Epidermal melanocyte (primary cell): ENCODE measurements around the gene PGM5.

ENCODE experiments used
- DNase-seq: peaks from one replicate; pipeline ENCODE4 v3.0.0; 2011; ENCODE audit warnings: low spot score; ENCODE audit not compliant: insufficient read length

The PGM5 gene

GRCh38 chr9:68533678-68534077 lies 177.3 kb downstream of the PGM5 start:
- no peak for DNase-seq

GRCh38 chr9:68536876-68537615 lies 180.6 kb downstream of the PGM5 start:
- DNase-seq, result no peak

- DNase-seq, result no peak
Observed at GRCh38 chr9:68537616-68537880, 181.1 kb downstream of the PGM5 start.

- no peak for DNase-seq
Observed at GRCh38 chr9:68538200-68538599, 181.8 kb downstream of the PGM5 start.

- DNase-seq, result no peak
Observed at GRCh38 chr9:68540712-68541535, 184.5 kb downstream of the PGM5 start, which contains the start of gene TMEM252. TMEM252 (minus strand) TSS chr9:68540883; CDS start chr9:68540814, 69 bp downstream.

- no peak for DNase-seq
Observed at GRCh38 chr9:68541568-68541967, 185.2 kb downstream of the PGM5 start.

GRCh38 chr9:68545033-68545705 lies 188.8 kb downstream of the PGM5 start:
- DNase-seq, result no peak

GRCh38 chr9:68546596-68547390 lies 190.4 kb downstream of the PGM5 start:
- no peak for DNase-seq

GRCh38 chr9:68547417-68547816 lies 191.0 kb downstream of the PGM5 start:
- DNase-seq, result no peak

GRCh38 chr9:68548241-68548640 lies 191.8 kb downstream of the PGM5 start:
- no peak for DNase-seq

- DNase-seq, result no peak
Observed at GRCh38 chr9:68551191-68551590, 194.8 kb downstream of the PGM5 start.

- no peak for DNase-seq
Observed at GRCh38 chr9:68552700-68553476, 196.5 kb downstream of the PGM5 start.

- no peak for DNase-seq
Observed at GRCh38 chr9:68555437-68556150, 199.2 kb downstream of the PGM5 start.

GRCh38 chr9:68558545-68558944 lies 202.1 kb downstream of the PGM5 start:
- no peak for DNase-seq

- DNase-seq, result no peak
Observed at GRCh38 chr9:68560071-68560844, 203.8 kb downstream of the PGM5 start.

- no peak for DNase-seq
Observed at GRCh38 chr9:68562461-68562860, 206.1 kb downstream of the PGM5 start.

GRCh38 chr9:68567565-68567964 lies 211.2 kb downstream of the PGM5 start:
- no peak for DNase-seq

- DNase-seq, result no peak
Observed at GRCh38 chr9:68574150-68574549, 217.7 kb downstream of the PGM5 start.

GRCh38 chr9:68575817-68576216 lies 219.4 kb downstream of the PGM5 start:
- DNase-seq, result no peak
